ENCODE results near the gene KATNIP. TPM values are rescaled to one million over a fixed set of nuclear protein-coding genes. Genes with fewer than 3 reads are reported as not detected.

Gene KATNIP
- total RNA-seq, 1 donor from 2014 or later, result 22.6 TPM

DNA sequence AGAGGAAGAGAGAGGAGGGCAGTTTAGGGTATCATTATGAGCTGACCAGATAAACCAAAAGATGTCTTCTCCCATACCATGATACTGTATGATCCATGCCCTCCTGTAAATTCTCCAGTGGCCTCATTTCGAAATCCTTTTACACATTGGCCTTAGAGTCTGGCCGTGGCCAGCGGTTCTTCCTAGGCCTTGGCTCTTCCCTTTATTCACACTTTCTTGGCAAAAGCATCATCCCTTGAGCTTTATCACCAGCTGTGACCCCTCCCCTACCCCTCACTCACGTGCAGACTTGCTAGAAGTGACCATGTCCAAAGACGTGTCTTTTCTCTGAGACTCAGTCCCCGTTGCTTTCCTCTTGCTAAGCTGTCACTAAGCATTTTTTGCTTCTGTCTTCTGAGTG, 22.8 kb downstream of the KATNIP start:
- no peak for DNase-seq (ENCODE audit: low spot score)
- intact Hi-C loops (cut with DNase I), result no loop called here

DNA sequence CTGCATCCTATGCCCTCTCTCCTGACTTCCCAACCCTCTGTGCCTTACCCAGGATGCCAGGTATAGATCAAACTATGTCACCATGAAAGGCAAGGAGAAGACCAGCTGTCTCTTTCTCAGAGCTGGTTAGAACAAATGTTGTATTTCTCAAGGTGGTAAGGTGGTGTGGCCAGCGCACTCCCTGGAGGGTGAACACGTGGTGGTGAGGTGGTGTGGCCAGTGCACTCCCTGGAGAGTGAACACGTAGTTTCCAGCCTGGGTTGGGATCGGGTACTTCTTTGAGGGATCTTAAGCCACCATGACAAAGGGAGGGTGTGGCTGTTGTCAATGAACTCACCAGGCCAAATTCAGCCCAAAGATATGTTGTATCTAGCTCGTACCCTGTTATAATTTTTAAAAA, 26.8 kb downstream of the KATNIP start:
- DNase-seq (ENCODE audit: low spot score), result no peak
- intact Hi-C loops (cut with DNase I), result no loop called here

DNA sequence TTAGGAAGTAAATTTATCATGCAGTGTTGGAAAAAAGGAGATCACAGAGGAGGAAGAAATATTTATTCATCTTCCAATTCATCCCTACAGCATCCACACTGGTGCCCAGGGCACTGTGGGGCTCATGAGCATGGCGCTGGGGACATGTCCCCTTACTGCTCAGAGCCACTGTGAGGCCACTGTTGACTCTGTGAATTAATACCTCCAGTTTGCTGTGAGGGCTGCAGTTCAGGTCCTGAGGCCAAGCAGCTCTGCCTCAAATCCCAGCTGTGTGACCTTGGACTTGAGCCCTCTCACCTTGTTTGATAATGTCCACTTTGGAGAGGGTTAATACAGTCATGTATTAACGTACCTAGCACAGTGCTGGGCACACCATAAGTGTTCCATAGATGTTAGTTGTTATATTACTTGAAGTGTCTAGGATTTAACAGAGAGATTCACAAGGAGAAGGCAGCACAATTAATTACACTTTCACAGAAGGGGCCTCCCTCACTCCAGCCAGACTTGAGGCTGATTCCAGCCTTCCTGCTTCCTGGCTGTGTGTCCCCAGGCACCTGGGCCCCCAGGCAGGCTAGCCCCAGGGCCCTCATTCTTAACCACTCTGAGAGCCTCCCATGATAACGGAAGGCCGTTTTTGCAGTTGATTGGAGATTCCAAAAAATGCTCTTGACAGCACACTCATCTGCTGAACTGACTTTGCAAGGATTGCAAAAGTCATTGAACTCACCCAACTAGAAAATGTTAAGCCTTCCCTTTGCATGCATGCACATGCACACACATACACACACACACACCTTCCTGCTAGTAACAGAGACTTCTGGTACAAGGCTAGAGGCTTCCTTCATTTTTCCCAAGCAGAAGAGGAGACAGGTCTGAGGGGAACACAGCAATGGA, 29.4 kb downstream of the KATNIP start:
- intact Hi-C loops (cut with DNase I), result no loop called here
- no peak for DNase-seq (ENCODE audit: low spot score)

DNA sequence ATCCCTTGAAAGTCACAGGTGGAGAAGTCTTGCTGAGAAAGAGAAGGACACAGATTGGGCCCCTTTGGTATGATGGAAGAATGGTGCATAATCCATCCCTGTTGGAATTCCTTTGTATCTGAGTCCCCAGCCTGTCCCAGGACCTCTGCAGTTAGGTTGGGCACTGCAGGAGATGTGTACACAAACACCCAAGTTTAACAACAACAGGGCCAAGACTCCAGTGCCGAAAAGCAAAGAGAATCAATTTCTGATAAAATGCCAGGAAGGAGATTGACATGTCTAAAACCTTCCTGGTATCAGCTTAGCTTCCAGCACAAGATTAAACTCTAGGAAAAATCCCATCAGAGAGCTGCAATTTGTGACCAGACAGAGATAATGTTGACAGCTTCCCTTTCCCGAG, 32.9 kb downstream of the KATNIP start:
- intact Hi-C loops (cut with DNase I), result no loop called here
- no peak for DNase-seq (ENCODE audit: low spot score)

DNA sequence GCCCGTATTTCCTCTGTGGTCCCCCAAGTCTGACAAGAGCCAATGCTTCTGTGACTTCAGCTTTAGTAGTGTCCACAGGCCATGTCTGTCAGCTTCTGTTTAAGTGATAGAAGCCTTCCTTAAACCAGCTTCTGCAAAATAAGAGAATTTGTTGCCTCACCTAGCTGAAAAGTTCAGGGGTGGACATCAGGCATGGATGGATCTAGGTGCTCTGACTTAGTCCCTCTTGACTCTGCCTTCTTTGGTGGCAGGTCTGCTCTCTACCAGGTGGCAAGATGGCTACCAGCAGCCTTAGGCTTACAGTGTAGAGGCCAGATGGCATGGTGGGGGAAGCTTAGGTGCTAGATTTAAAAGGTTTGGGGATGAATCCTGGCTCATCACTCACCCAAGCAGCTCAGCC, 33.7 kb downstream of the KATNIP start:
- DNase-seq (ENCODE audit: low spot score), result no peak
- intact Hi-C loops (cut with DNase I), result no loop called here

DNA sequence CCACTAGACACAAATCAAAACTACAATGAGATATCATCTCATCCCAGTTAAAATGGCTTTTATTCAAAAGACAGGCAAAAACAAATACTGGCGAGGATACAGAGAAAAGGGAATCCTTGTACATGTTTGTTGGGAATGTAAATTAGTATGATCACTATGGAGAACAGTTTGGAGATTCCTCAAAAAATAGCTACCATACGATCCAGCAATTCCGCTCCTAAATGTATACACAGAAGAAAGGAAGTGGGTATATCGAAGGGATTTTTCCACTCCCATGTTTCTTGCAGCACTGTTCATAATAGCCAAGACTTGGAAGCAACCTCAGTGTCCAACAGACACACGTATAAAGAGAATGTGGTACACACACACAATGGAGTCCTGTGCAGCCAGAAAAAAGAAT, 35.3 kb downstream of the KATNIP start:
- no peak for DNase-seq (ENCODE audit: low spot score)
- intact Hi-C loops (cut with DNase I), result no loop called here

DNA sequence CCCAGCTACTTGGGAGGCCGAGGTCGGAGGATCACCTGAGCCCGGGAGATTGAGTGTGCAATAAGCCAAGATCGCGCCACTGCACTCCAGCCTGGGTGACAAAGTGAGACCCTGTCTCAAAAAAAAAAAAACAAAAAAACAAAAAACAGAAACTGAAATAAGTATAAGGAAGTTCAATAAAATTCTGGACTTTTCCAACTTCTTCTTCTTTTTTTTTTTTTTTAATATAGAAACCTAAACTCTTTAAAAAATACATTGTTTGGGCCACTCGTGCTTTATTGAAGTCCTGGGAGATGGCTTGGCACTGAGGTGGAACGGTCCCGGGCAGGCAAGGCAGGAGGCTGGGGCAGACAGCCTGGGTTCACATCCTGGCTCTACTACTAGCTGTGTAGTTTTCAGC, 36.8 kb downstream of the KATNIP start:
- intact Hi-C loops (cut with DNase I), result no loop called here

DNA sequence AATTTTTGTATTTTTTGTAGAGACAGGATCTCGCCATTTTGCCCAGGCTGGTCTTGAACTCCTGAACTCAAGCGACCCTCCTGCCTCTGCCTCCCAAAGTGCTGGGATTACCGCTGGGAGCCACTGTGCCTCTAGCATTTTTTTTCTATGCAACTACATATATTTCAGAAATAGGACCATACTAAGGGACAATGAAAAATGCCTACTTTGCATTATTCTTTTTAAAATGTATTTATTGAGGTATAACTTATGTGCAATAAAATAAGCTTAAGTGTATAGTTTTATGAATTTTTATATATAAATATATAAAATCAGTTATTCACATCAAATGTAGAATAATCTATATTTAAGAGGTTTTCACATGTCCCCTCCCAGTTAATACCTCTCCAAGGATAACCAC, 38.1 kb downstream of the KATNIP start:
- intact Hi-C loops (cut with DNase I), result no loop called here
- DNase-seq (ENCODE audit: low spot score), result no peak

More for the DNA sequence above, 36.8 kb downstream of the KATNIP start:
- DNase-seq (ENCODE audit: low spot score), result no peak

DNA sequence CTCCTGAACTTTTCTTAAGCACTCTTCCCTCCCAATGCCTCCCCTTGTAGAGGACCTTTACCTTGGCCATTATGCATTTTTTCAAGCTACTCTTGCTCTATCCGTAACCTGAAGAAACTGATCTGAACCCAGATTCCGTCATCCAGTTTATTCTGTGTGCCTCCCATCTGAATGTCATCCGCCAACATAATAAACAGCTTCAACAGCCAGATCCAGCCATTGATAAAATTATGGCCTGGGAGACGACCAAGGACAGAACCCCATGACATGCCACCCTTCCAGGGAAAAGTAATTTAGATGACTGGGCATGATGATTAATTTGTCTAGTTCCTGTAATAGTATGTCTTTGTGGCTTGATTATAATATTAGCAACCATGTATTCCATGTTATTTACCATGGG, 41.9 kb downstream of the KATNIP start:
- intact Hi-C loops (cut with DNase I), result no loop called here

DNA sequence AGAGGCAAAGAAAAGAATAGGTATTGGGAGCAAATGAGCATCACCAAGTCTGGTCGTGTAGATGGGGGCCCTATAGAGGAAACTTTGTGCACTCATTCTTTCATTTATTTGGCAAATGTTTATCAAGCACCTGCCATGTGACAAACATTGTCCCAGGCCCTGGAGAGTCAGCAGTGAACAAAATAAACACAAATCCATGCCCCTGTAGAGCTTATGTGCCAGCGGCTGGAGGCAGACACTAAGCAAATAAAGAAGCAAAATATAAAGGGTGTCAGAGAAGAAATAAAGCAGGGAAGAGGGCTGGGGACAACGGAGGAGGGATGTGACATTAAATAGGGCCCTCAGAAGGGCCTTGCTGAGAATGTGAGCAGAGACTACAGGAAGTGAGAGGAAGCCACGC, 45.5 kb downstream of the KATNIP start:
- intact Hi-C loops (cut with DNase I), result no loop called here
- no peak for DNase-seq (ENCODE audit: low spot score)

More for the DNA sequence above, 41.9 kb downstream of the KATNIP start:
- DNase-seq (ENCODE audit: low spot score), result no peak

DNA sequence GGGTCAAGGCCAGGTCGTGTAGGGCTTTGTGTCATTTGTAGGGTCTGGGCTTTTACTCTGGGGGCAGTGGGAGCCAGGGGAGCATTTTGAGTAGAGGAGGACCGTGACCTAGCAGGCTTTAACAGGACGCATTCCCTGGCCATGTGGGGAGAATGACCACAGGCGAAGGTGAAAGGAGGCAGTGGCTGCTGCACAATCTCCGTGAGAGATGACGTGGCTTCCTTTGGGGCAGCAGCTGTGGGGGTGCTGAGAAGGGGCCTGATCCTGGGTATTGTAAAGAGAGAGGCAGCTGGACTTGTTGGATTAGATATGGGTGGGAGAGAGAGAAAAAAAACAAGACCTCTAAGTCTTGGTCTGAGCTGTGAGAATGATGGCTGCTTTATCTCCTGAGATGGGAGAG, 46.0 kb downstream of the KATNIP start:
- no peak for DNase-seq (ENCODE audit: low spot score)
- intact Hi-C loops (cut with DNase I), result no loop called here

DNA sequence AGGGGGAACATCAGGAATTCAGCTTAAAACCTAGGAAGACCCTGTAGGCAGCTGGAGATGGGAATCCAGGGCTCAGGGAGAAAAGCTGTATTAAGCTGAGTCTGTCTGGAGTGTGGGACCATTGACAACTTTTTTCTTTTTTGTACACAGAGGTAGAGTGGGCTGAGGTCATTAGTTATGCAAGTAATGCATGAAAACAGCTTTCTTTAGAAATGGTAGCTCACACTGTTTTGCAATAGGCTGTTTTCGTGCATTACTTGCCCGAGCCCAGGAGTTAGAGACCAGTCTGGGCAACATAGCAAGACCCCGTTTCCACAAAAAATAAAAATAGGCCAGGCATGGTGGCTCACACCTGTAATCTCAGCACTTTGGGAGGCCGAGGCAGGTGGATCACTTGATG, 46.5 kb downstream of the KATNIP start:
- no peak for DNase-seq (ENCODE audit: low spot score)
- intact Hi-C loops (cut with DNase I), result no loop called here

DNA sequence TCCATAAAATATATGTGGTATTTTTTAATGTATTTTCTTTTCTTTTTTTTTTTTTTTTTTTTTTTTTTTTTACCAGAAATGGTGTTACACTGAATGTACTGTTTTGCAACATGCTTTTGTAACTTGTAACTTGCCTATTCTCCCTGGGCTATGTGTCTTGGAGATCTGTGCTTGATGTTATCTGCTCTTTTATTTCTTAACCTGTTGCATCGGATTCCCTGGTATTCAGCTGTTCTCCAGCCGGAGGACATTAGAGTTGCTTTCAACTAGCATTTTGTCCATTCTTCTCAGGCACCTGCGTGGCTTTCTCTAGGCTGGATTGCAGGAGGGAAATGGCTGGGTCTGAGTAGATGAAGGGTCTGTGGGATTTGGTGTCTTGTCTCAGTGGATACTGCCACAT, 47.4 kb downstream of the KATNIP start:
- intact Hi-C loops (cut with DNase I), result no loop called here
- no peak for DNase-seq (ENCODE audit: low spot score)

DNA sequence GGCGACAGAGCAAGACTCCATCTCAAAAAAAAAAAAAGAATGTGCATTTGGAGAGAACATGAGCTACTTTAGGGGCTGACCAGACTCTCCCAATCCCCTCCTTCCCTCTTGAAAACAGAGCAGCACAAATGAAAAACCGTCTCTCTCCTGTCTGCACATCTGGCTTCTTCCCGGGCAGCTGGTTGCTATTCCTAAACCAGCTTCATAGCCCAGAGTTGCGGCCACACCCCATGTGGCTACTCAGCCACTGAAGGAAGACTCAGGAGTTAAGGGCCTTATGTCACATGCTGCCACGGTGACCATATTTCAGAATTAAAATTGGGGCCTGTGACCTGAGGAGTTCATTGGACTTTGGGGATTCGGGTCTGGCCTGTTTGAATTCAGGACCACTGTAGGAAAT, 48.3 kb downstream of the KATNIP start:
- DNase-seq (ENCODE audit: low spot score), result no peak
- intact Hi-C loops (cut with DNase I), result no loop called here

DNA sequence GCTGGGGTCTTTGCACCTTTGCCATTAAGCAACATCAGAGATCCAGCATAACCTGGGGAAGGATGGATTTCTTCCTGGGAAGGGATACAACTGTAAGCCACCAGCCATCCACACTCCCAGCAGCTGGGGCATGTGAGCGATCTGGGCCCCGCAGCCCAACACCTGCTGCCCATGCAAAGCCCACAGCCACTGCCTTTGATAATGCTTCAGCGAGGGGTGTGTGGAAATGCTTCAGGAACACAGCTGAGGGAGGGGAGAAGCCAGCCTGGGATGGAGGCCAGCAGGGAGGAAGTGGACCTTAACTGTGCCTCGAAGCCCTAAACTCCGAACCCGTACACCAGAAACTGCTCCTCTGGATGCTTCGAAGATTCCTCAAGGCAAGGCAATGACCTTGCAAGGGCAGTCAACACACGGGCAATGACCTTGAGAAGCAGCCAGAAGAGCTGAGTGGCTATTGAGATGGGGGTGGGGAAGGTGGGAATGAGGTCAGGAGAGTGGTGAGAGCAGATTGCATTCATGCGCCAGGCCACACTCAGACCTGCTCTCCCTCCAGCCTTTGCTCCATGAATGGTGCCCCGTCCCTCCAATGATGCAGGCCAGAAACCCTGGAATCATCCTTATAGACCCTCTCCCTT, 49.1 kb downstream of the KATNIP start:
- intact Hi-C loops (cut with DNase I), result no loop called here
- DNase-seq (ENCODE audit: low spot score), result no peak

DNA sequence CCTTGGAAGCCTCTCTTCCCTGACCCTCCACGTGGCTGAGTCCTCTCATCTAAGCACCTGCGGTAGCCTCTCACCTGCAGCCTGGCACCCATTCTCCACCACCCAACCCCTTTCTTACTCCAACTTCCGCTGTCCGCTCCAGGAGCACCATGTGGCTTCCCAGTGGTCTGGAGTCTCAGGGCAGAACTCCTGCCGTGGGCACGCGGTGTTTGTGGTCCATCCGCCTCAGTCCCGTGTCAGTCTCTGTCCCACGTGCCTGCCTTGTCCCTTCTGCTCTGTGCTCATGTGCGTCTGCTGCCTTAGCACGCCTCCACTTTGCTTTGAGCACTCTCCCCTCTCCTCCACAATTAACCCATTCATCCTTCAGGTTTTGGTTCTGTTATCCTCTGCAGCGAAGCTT, 49.7 kb downstream of the KATNIP start:
- no peak for DNase-seq (ENCODE audit: low spot score)
- intact Hi-C loops (cut with DNase I), result no loop called here

Other genes starting within 250 kb of the KATNIP start
- gene IL4R, start 236.2 kb upstream of the KATNIP start, total RNA-seq, result 22.0 TPM
- 1.4 TPM for gene IL21R, start 148.0 kb upstream of the KATNIP start, total RNA-seq
- 66.3 TPM for gene GTF3C1, start 231 bp upstream of the KATNIP start, total RNA-seq